Fibroblast of villous mesenchyme (primary cell): Measurements from ENCODE around the gene ELMO3. TPM values are rescaled to one million over a fixed set of nuclear protein-coding genes. Genes with fewer than 3 reads are reported as not detected.

Experiments used
- DNase-seq: peaks from one replicate; pipeline ENCODE4 v3.0.0-alpha.2; 2010; ENCODE audit warnings: low read depth
- H3K4me3 ChIP-seq: 2 replicates; pipeline ENCODE4 v1.5.1; 2011; ENCODE audit warnings: low read depth, mild to moderate bottlenecking, low read length
- CTCF ChIP-seq: IDR thresholded peaks from 2 replicates; pipeline ENCODE4 v1.5.1; 2012; ENCODE audit warnings: low read depth, mild to moderate bottlenecking, low read length; ENCODE audit not compliant: insufficient read depth
- total RNA-seq: library from RNA; depleted of rRNA; stranded (reverse); fragments of >200 nt; gene quantifications from 2 replicates; pipeline ENCODE4 v1.2.3, GENCODE V29; 2012

ELMO3 gene
- total RNA-seq, 1 donor, result 0.43 TPM

GRCh38 chr16:67242138-67242730 is 43.3 kb downstream of the ELMO3 start:
- no peak for TF ChIP-seq CTCF
- H3K4me3 ChIP-seq, result no peak overlapping the region
- DNase-seq, result no peak

GRCh38 chr16:67243481-67243880 is 44.5 kb downstream of the ELMO3 start:
- H3K4me3 ChIP-seq, result no peak overlapping the region
- no peak for TF ChIP-seq CTCF
- DNase-seq, result no peak

- peak; percentile 85 for DNase-seq
These were observed 45.7 kb downstream of the ELMO3 start for GRCh38 chr16:67244387-67245185.

GRCh38 chr16:67245186-67245585 is 46.3 kb downstream of the ELMO3 start:
- no peak for DNase-seq
- TF ChIP-seq CTCF, result no peak
- peak overlapping the region; percentile 82 for H3K4me3 ChIP-seq

More at GRCh38 chr16:67244387-67245185, 45.7 kb downstream of the ELMO3 start:
- peak overlapping the region; percentile 82 for H3K4me3 ChIP-seq
- no peak for TF ChIP-seq CTCF

- TF ChIP-seq CTCF, result no peak
- H3K4me3 ChIP-seq, result peak overlapping the region; percentile 82
- no peak for DNase-seq
These were observed 46.7 kb downstream of the ELMO3 start for GRCh38 chr16:67245674-67246080.

GRCh38 chr16:67246081-67246755 is 47.3 kb downstream of the ELMO3 start:
- H3K4me3 ChIP-seq, result peak overlapping the region; percentile 82
- DNase-seq, result peak; percentile 93
- TF ChIP-seq CTCF, result peak; percentile 59
